IPS DF 6.9 (cell line): ENCODE measurements around the gene MYRF.
A peak's percentile ranks its signal among the peaks of the same experiment; 100 is the strongest.

Experiments used
- DNase-seq: peaks from one replicate; pipeline ENCODE4 v3.0.0-alpha.2; 2013; ENCODE audit warnings: low read depth, low spot score
- H3K27ac ChIP-seq: one replicate; pipeline ENCODE4 v1.5.1; 2013; ENCODE audit warnings: low read length, control low read depth
- H3K27me3 ChIP-seq: 2 replicates; pipeline ENCODE4 v1.6.1; 2013; ENCODE audit warnings: mild to moderate bottlenecking, low read length; ENCODE audit not compliant: control insufficient read depth, insufficient read depth
- H3K36me3 ChIP-seq: 2 replicates; pipeline ENCODE4 v1.6.1; 2013; ENCODE audit warnings: low read length; ENCODE audit not compliant: control insufficient read depth, insufficient read depth
- H3K4me1 ChIP-seq: 2 replicates; pipeline ENCODE4 v1.6.1; 2013; ENCODE audit warnings: low read length; ENCODE audit not compliant: control insufficient read depth, insufficient read depth
- H3K4me3 ChIP-seq: 2 replicates; pipeline ENCODE4 v1.5.1; 2013; ENCODE audit warnings: mild to moderate bottlenecking, low read length
- H3K9me3 ChIP-seq: 2 replicates; pipeline ENCODE4 v1.6.1; 2013; ENCODE audit warnings: low read length, inconsistent platforms; ENCODE audit not compliant: control insufficient read depth, insufficient read depth
- WGBS: extraction: QIAGEN DNeasy Blood & Tissue Kit; methylation state at CpG from one replicate; pipeline ENCODE4 v1.1.7; 2013; ENCODE audit warnings: mixed read lengths, missing lambda C conversion rate; ENCODE audit not compliant: insufficient read length, insufficient coverage; 5-methylcytosine and 5-hydroxymethylcytosine counted together

Gene MYRF

DNA sequence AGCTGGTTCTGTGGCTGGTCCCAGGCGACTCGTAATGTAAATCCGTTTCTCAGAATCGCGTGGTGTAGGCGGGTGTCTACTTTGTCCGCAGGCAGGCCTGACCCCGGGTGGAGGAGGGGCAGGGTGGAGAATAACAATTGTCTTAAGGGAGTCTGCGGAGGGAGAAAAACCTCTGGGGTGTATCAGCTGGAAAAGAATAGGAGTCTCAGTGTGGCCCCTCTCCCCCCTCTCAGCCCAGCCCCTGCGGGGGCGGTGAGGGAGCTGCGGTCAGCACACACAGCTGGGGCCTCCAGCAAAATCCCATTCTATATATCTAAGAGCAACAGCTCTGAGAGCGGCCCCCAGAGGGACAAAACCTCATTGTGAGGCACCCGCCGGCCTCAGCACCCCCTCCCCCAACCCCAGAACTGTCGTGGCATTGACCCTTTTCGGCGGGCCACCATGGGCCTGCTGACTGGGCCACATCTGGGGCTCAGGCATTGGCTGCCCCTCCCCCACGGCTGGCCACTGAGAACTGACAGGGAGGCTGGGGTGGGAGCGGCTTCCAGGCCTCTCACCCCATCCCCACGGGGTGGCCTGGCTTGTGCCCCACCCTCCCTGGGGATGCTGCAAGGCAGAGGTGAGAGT, 2.7 kb upstream of the MYRF start:
- H3K36me3 ChIP-seq: no peaks in the 10 kb centered on the region
- WGBS: no CpG with 5 or more reads among the region's 21 CpGs
- H3K9me3 ChIP-seq: no peaks in the 10 kb centered on the region
- no peak for DNase-seq
- H3K4me1 ChIP-seq: peaks cover 5% of the 10 kb centered on the region
- no peak overlapping the region for H3K4me3 ChIP-seq
- H3K27ac ChIP-seq: no peak overlapping the region
- peaks cover 10% of the 10 kb centered on the region for H3K27me3 ChIP-seq

- no peaks in the 10 kb centered on the region for H3K36me3 ChIP-seq
- peaks cover 10% of the 10 kb centered on the region for H3K27me3 ChIP-seq
- H3K4me3 ChIP-seq: no peak overlapping the region
- H3K9me3 ChIP-seq: no peaks in the 10 kb centered on the region
- no peak for DNase-seq
- H3K4me1 ChIP-seq: peaks cover 5% of the 10 kb centered on the region
- no peak overlapping the region for H3K27ac ChIP-seq
- no CpG with 5 or more reads among the region's 5 CpGs for whole genome bisulfite sequencing
These were observed 1.7 kb upstream of the MYRF start for GRCh38 chr11:61750631-61751273.

GRCh38 chr11:61751384-61751783, 1.1 kb upstream of the MYRF start:
- H3K4me3 ChIP-seq: no peak overlapping the region
- no peak for DNase-seq
- no peak overlapping the region for H3K27ac ChIP-seq
- no peaks in the 10 kb centered on the region for H3K36me3 ChIP-seq
- WGBS: no CpG with 5 or more reads among the region's 14 CpGs
- no peaks in the 10 kb centered on the region for H3K9me3 ChIP-seq
- peaks cover 8% of the 10 kb centered on the region for H3K4me1 ChIP-seq
- H3K27me3 ChIP-seq: peaks cover 10% of the 10 kb centered on the region

DNA sequence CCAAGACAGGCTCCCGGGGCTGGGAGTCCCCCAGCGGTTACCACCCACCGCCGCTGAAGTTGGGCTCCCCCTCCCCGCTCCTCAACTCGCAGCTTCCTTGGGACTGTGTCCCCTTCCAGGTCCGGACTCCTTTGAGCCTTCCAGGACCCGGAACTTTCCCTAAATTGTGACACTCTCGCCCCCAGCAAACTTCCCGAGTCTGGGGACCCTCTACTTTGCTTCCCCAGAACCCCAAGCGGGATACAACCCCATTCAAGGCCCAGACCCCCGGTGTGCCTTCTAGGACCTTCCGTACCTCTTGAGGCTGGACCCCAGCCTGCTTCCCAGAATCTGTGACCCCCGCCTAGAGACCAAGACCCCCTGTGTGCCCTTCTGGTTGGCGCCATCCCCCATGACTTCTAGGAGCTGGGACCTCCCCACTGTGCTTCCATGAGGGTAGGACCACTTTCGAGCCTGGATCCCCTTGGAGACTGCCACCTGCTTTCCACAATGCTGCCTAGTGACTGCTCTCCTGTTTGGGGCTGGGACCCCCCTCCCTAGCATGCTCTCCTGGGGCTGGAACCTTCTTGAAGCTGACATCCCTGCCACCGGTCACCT, 587 bp downstream of the MYRF start:
- Histone ChIP-seq H3K4me1 (peaks cover 8% of the 10 kb centered on the region), H3K36me3 (no peaks in the 10 kb centered on the region), H3K27ac (no peak overlapping the region), H3K27me3 (peaks cover 10% of the 10 kb centered on the region), H3K9me3 (no peaks in the 10 kb centered on the region), H3K4me3 (peak overlapping the region; percentile 54; the same call in 1 of the 2 replicates)
- no peak for DNase-seq
- WGBS: no CpG with 5 or more reads among the region's 17 CpGs

- Histone ChIP-seq H3K4me1 (peaks cover 8% of the 10 kb centered on the region), H3K27ac (no peak overlapping the region), H3K9me3 (no peaks in the 10 kb centered on the region), H3K36me3 (no peaks in the 10 kb centered on the region), H3K27me3 (peaks cover 10% of the 10 kb centered on the region), H3K4me3 (no peak overlapping the region)
- DNase-seq: no peak
- no CpG with 5 or more reads among the region's 5 CpGs for WGBS
These were observed 1.2 kb downstream of the MYRF start for GRCh38 chr11:61753672-61754071.

DNA sequence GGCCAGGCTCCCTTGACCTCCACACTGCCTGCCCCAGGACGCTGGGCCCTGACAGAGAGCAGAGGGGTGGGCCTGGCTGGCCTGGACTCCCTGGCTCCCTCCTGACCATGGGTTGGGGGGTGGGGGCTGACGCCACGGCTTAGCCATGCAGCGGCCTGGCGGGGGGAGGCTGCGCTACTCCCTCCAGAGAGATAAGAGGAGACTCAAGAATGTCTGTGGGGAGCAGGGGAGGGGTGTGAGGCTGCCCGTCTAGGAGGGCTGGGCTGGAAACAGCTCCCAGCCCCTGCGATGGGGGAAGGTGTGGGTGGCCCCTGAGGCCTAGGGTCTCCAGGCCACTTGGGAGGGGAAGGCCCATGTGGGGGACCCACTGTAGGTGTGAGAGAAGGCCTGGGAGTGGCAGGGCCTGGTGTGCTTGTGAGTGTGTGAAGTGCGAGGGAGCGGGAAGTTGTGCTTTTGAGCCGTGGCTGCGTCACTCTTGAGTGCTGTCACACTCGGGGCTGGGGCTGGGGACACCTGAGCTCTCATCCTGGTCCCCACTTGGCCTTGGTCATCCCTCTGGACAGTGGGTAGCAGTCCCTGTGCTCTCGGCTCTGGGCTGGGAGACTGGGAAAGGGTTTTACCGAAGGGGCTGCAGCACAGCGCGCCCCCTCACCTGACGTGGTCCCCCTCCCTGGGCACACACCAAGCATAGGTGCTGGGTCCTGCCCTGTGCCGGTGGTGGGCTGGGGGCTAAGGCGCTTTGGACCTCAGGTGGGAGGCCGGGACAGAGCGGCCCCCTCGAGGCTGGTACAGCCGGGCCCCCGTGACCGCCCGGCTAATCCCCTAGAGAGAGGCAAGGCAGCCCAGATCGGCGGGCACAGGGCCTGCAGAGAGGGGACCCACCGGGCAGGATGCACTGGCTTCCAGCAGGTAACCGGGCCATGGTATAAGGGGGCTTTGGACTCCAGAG, 2.4 kb downstream of the MYRF start:
- H3K27me3 ChIP-seq: peaks cover 10% of the 10 kb centered on the region
- no CpG with 5 or more reads among the region's 31 CpGs for WGBS
- peaks cover 6% of the 10 kb centered on the region for H3K4me1 ChIP-seq
- no peaks in the 10 kb centered on the region for H3K36me3 ChIP-seq
- no peak overlapping the region for H3K4me3 ChIP-seq
- no peak for DNase-seq
- H3K27ac ChIP-seq: no peak overlapping the region
- H3K9me3 ChIP-seq: no peaks in the 10 kb centered on the region

GRCh38 chr11:61756147-61756451, 3.7 kb downstream of the MYRF start:
- no peak overlapping the region for H3K27ac ChIP-seq
- H3K4me3 ChIP-seq: no peak overlapping the region
- H3K36me3 ChIP-seq: no peaks in the 10 kb centered on the region
- no peak for DNase-seq
- H3K4me1 ChIP-seq: 0 out of 2 replicates have a peak, but pooled peaks cover 3% of the 10 kb centered on the region
- peaks cover 10% of the 10 kb centered on the region for H3K27me3 ChIP-seq
- no CpG with 5 or more reads among the region's 4 CpGs for WGBS
- no peaks in the 10 kb centered on the region for H3K9me3 ChIP-seq

- no CpG with 5 or more reads among the region's 9 CpGs for WGBS
- no peak for DNase-seq
- Histone ChIP-seq H3K4me3 (no peak overlapping the region), H3K27ac (no peak overlapping the region), H3K4me1 (peaks cover 3% of the 10 kb centered on the region; the same call in 1 of the 2 replicates), H3K9me3 (no peaks in the 10 kb centered on the region), H3K27me3 (peaks cover 10% of the 10 kb centered on the region), H3K36me3 (no peaks in the 10 kb centered on the region)
These were observed 4.2 kb downstream of the MYRF start for GRCh38 chr11:61756452-61757212.

- no peak overlapping the region for H3K4me3 ChIP-seq
- no peak for DNase-seq
- H3K9me3 ChIP-seq: no peaks in the 10 kb centered on the region
- no peak overlapping the region for H3K27ac ChIP-seq
- WGBS: no CpG with 5 or more reads among the region's 15 CpGs
- peaks cover 5% of the 10 kb centered on the region; the same call in 1 of the 2 replicates for H3K4me1 ChIP-seq
- H3K36me3 ChIP-seq: no peaks in the 10 kb centered on the region
- H3K27me3 ChIP-seq: peaks cover 8% of the 10 kb centered on the region
These were observed 4.9 kb downstream of the MYRF start for GRCh38 chr11:61757213-61757862.
